ENCODE results near the gene BPGM.

GRCh38 chr7:134669845-134670373, 23.3 kb downstream of the BPGM start:
- TF ChIP-seq EZH2 (IDR thresholded peaks at IDR 0.05), result no peak
- TF ChIP-seq EZH2phosphoT487 (IDR thresholded peaks at IDR 0.05), result no peak
- no peak for TF ChIP-seq CTCF (IDR thresholded peaks at IDR 0.05)
